ENCODE results near the gene ERN2. TPM values are rescaled to one million over a fixed set of nuclear protein-coding genes. Genes with fewer than 3 reads are reported as not detected.

Gene ERN2
- total RNA-seq, 1 experiment from 2014 or later, result 1.8 TPM

GRCh38 chr16:23704772-23705516 is 8.1 kb downstream of the ERN2 start (continued):
- TF ChIP-seq ZNF281 (CRISPR knock-in tag; IDR thresholded peaks at IDR 0.05) (no peak), ATF1 (CRISPR knock-in tag; IDR thresholded peaks at IDR 0.05) (no peak), ZNF532 (CRISPR knock-in tag; IDR thresholded peaks at IDR 0.05; ENCODE audit: borderline replicate concordance) (no peak), ATF2 (CRISPR knock-in tag; IDR thresholded peaks at IDR 0.05; ENCODE audit: borderline replicate concordance, low read depth) (no peak), FOXK1 (CRISPR knock-in tag; IDR thresholded peaks at IDR 0.05) (no peak), MLX (CRISPR knock-in tag; IDR thresholded peaks at IDR 0.05) (no peak), TEAD4 (CRISPR knock-in tag; IDR thresholded peaks at IDR 0.05) (no peak), ZBTB21 (CRISPR knock-in tag; IDR thresholded peaks at IDR 0.05; ENCODE audit: borderline replicate concordance) (no peak), NR1H2 (CRISPR knock-in tag; IDR thresholded peaks at IDR 0.05) (no peak), E2F4 (CRISPR knock-in tag; IDR thresholded peaks at IDR 0.05; ENCODE audit: borderline replicate concordance, low read depth) (no peak)

GRCh38 chr16:23702951-23703350 is 10.1 kb downstream of the ERN2 start:
- peaks cover 16% of the 10 kb centered on the region for H3K27me3 Mint-ChIP-seq (ENCODE audit: low read depth)
- peaks cover 13% of the 10 kb centered on the region for H3K4me1 Mint-ChIP-seq
- H3K4me3 Mint-ChIP-seq, result no peak overlapping the region
- DNase-seq (ENCODE audit: low spot score) (no peak), ATAC-seq (no peak)
- peaks cover 12% of the 10 kb centered on the region for H3K9me3 Mint-ChIP-seq
- no peak overlapping the region for H3K27ac Mint-ChIP-seq
- ChIA-PET POLR2A (no interaction called here), CTCF (no interaction called here)
- peaks cover 7% of the 10 kb centered on the region for H3K36me3 Mint-ChIP-seq
- no peak for TF ChIP-seq AFF4 (CRISPR knock-in tag; IDR thresholded peaks at IDR 0.05; ENCODE audit: borderline replicate concordance)
- TF ChIP-seq GABPB1 (CRISPR knock-in tag; IDR thresholded peaks at IDR 0.05), result no peak
- TF ChIP-seq NFYB (CRISPR knock-in tag; conservative IDR thresholded peaks at IDR 0.05; ENCODE audit: low read depth), result no peak
- no peak for TF ChIP-seq TEAD1 (CRISPR knock-in tag; IDR thresholded peaks at IDR 0.05)
- no peak for TF ChIP-seq KAT7 (CRISPR knock-in tag; IDR thresholded peaks at IDR 0.05; ENCODE audit: borderline replicate concordance)
- TF ChIP-seq FOXJ3 (CRISPR knock-in tag; IDR thresholded peaks at IDR 0.05; ENCODE audit: borderline replicate concordance), result no peak
- TF ChIP-seq MYBL2 (CRISPR knock-in tag; IDR thresholded peaks at IDR 0.05), result no peak
- no peak for TF ChIP-seq ZNF138 (CRISPR knock-in tag; conservative IDR thresholded peaks at IDR 0.05)
- no peak for TF ChIP-seq MXD4 (CRISPR knock-in tag; IDR thresholded peaks at IDR 0.05; ENCODE audit: borderline replicate concordance)
- no peak for TF ChIP-seq ZBTB43 (CRISPR knock-in tag; IDR thresholded peaks at IDR 0.05)

All from WTC11 (cell line).